ENCODE data around the gene IGLL1. TPM values are rescaled to one million over a fixed set of nuclear protein-coding genes. Genes with fewer than 3 reads are reported as not detected.
"Not testable (repeated sequence)": the region's sequence is repeated elsewhere in the genome, so short reads cannot be mapped to it uniquely, and the experiment has no call there.

The IGLL1 gene
- not detected for polyA plus RNA-seq (2013, experiment 1 of 2; ENCODE audit: insufficient read length)
- not detected for polyA plus RNA-seq (2013, experiment 2 of 2; ENCODE audit: insufficient read length)

GRCh38 chr22:23579870-23580575 is at the start of gene IGLL1:
Gene IGLL1 (minus strand): TSS chr22:23580290. CDS start chr22:23580190, 100 bp downstream.
- no peak for DNase-seq

- not testable (repeated sequence) for DNase-seq
Observed at GRCh38 chr22:23628056-23628743, 48.1 kb upstream of the IGLL1 start.

GRCh38 chr22:23627401-23628055 is 47.4 kb upstream of the IGLL1 start:
- peak; percentile 14 for DNase-seq

GRCh38 chr22:23626286-23626975 is 46.3 kb upstream of the IGLL1 start:
- DNase-seq, result no peak

GRCh38 chr22:23622634-23623033 is 42.5 kb upstream of the IGLL1 start:
- DNase-seq, result peak; percentile 5

GRCh38 chr22:23621916-23622315 is 41.8 kb upstream of the IGLL1 start:
- DNase-seq, result not testable (repeated sequence)

- DNase-seq, result no peak
Observed at GRCh38 chr22:23621082-23621780, 41.1 kb upstream of the IGLL1 start.

- DNase-seq, result no peak
Observed at GRCh38 chr22:23613193-23613972, 33.3 kb upstream of the IGLL1 start.

- DNase-seq, result no peak
Observed at GRCh38 chr22:23609983-23610781, 30.1 kb upstream of the IGLL1 start.

GRCh38 chr22:23608583-23608982 is 28.5 kb upstream of the IGLL1 start:
- peak; percentile 25 for DNase-seq

- no peak for DNase-seq
Observed at GRCh38 chr22:23606204-23607131, 26.4 kb upstream of the IGLL1 start.

GRCh38 chr22:23604939-23605712 is 25.0 kb upstream of the IGLL1 start:
- no peak for DNase-seq

GRCh38 chr22:23603266-23603665 is 23.2 kb upstream of the IGLL1 start:
- DNase-seq, result no peak

- DNase-seq, result no peak
Observed at GRCh38 chr22:23598805-23599518, 18.9 kb upstream of the IGLL1 start.

GRCh38 chr22:23597576-23598268 is 17.6 kb upstream of the IGLL1 start:
- DNase-seq, result not testable (repeated sequence)

GRCh38 chr22:23595904-23596303 is 15.8 kb upstream of the IGLL1 start:
- DNase-seq, result not testable (repeated sequence)

GRCh38 chr22:23591846-23592245 is 11.8 kb upstream of the IGLL1 start:
- no peak for DNase-seq
